Measurements from ENCODE around the gene LUC7L3.

LUC7L3 gene

DNA sequence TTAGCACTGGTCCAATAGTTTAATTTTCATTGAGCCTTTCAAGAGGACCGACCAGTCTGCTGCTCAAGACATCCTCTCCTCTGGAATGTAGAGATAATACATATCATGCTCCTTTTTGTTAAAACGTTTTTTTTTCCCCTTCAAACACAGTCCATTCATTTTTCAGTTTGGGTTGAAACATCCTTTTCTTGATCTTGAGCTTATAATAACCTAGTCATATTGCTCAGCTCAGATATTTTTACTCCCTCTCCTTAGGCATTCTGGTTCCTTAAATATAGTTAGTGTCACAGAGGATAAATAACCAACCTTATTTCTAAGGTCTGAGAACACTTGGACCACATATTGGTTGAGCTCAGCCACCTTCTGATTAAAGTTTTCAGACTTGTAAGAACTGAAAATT lies 35.1 kb downstream of the LUC7L3 start:
- DNase-seq (ENCODE audit: low read depth in 2 of 2) = no peak

DNA sequence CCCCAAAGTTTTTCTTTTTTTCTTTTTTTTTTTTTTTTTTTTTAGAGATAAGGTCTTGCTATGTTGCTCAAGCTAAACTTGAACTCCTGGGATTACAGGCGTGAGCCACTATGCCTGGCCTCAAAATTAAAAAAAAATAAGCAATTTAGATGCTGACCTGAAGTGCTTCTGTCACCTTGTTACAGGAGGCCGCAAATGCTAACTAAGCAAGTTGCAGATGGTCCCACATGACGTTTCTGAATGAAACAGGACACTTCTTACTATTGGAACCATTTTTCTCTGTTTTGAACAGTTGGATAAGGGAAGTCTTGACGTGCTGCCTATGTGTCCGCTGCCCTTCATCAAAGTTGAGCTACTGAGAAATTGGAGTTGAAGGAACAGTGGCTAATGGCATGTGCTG lies 39.1 kb downstream of the LUC7L3 start:
- no peak for DNase-seq (ENCODE audit: low read depth in 2 of 2)

DNA sequence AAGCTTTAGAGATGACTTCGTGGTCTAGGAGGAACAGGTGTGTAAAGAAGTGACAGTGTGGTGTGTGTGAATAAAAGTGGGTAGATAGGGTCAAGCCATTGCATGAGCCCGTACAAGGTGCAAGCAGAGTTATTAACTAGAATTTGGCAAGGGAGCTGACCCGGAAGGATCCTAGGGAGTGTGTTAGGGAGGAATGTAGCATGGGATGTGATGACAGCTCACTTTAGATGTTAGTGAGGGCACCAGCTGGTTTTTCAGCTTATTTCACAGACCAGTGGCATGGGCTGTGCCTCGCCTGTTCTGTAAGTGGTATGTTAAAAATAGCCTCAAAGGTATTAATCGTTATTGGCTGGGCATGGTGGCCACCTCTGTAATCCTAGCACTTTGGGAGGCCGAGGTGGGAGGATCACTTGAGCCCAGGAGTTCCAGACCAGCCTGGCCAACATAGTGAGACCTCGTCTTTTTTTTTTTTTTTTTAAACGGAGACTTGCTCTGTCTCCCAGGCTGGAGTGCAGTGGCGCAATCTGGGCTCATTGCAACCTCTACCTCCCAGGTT lies 39.7 kb downstream of the LUC7L3 start:
- DNase-seq (ENCODE audit: low read depth in 2 of 2) = no peak

DNA sequence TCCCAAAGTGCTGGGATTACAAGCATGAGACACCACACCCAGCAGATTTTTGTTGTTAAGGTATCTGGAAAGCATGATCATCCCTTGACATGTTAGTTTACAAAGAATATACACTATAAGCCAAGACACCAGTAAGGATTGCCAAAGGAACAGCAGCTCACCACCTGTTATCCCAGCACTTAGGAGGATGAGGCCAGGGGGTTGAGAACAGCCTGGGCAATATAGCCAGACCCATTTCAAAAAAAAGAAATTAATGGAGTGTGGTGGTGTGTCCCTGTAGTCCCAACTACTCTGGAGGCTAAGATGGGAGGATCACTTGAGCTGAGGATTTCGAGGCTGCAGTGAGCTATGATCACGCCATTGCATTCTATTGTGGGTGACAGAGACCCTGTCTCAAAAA lies 42.8 kb downstream of the LUC7L3 start:
- DNase-seq (ENCODE audit: low read depth in 2 of 2) = no peak

DNA sequence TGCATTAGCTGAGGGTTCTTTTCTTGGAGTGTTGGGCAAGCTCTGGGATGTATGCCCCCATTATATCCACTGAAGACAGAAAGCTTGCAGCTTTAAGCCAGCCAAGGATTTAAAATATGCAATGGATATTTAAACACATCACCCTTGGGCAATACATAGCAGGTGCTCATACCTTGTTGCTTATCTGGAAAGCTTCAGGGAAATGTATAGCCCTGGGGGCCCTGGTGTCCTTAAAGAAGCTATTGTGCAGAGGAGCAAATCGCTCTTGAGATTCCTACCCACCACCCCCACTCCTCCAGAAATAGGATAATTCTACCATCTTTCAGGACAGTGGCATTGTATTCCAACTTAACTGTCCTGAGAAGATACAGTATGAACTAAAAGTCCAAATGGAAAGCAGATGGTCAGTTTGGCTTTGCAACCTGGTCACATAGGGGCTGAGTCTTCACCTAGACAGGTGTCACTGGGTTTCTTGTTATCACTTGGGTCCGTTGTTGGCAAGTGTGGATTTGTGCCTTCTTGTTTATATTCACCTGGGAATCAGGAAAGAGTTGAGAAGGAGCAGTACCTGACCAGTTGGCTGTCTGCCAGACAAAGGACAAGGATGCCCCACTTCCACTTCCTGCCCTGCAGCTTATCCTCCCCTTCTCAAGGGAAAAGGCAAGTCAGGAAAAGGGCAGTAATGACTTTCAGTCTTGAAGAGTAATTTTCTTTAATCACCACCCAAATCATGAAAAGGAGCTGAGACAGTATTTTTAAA lies 44.5 kb downstream of the LUC7L3 start:
- DNase-seq (ENCODE audit: low read depth in 2 of 2) = no peak

DNA sequence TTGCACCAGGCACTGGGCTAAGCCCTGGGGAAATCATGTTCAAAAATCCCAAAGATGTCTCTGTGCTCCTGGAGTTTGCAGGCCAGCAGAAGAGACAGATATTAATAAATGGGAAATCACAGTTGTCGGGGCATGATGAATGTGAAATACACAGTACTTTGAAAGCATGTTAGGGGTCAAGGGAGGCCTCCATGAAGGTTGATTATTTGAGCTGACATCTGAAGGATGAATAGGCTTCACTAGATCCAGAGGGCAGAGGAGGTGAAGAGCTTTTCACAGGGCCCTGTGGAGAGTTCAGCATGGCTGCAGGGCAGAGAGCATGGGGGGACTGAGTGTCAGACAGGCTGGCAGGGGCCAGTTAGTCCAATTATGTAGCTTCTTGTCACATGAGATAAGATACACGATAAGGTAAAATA lies 45.3 kb downstream of the LUC7L3 start:
- DNase-seq (ENCODE audit: low read depth in 2 of 2) = no peak

DNA sequence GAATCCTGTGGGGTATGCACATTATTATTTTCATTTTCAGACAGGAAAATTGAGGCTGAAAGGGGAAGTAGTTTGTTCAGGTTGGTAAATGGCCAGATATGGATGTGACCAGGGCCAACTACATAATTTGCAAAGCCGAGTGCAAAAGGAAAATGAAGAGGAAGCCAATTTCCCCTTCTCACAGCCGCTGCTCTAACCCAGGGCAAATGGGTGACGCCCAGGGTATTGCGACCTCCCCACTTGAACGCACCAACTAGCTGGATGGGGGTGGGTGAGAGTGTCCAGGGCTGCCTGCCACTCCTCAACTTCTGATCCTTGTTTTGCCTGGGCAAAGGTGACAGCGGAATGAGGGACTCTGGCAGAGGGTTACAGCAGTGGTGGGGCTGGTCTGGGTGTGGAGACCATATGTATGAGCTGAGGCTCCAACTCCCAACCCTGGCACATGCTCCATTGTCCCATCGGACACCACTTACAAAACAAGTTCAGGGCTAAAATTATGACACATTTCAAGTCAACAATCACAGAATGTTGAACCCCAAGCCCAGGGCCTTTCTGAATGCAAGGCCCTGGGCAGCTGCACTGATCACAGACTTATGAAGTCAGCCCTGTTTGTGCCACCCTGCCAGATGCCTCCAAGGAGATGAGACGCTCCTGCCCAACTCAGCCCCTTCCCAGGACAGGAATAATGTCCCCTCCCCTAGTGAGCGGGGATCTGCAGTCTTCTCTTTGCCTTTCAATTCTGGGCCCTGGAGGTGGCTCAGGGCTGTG lies 46.2 kb downstream of the LUC7L3 start:
- DNase-seq (ENCODE audit: low read depth in 2 of 2) = no peak

DNA sequence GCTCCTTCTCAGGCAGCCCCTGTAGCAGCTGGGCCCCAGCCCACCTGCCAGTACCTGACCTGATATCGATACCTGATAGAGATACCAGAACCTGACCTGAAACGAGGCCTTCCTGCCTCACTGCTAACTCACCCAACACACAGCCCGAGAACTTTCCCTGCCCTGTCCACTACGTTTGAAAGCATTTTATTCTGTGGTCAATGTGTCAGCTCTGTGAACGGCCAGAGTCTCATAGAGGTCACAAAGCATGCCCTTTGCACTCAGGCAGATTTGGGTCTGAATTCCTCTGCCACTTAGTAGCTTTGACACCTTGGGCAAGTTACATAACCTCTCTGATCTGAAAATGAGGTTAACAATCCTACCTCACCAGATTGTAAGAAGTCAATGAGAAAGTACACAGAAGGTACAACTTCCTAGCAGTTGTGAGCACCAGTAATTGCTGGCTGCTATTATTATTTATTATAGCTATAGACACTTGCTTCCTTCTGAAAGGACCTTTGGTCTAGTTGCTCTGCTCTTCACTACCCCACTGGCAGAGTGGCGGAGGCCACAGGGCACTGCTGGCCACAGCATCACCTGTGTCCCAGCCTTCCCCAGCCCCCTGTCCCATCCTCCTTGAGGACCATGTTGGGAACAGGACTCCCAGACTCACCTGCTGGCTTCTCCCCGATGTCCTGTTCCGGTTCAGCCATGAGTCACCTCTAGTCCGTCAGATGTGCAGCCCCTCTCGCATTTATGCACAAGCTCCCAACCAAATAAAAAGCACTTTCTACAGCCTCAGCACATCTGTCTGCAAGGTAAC lies 47.0 kb downstream of the LUC7L3 start:
- DNase-seq (ENCODE audit: low read depth in 2 of 2) = no peak

DNA sequence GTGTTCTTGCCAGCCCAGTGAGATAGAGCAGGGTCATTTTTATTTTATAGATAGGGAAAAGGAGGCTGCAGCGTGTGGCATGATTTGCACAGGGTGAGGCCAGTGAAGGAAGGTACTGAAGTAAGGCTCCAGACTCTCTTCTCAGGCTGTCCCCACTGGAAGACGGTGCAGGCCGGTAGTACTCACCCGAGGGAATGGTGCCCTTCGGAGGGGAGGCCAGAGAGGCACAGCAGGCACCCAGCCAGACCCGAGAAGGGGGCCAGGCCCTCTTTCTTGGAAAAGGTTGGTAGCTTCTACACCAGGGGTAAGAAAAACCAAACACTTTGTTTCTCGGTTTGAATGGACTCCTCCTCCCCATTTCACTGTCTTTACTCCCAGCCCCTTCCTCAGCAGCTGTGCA lies 47.6 kb downstream of the LUC7L3 start:
- no peak for DNase-seq (ENCODE audit: low read depth in 2 of 2)

DNA sequence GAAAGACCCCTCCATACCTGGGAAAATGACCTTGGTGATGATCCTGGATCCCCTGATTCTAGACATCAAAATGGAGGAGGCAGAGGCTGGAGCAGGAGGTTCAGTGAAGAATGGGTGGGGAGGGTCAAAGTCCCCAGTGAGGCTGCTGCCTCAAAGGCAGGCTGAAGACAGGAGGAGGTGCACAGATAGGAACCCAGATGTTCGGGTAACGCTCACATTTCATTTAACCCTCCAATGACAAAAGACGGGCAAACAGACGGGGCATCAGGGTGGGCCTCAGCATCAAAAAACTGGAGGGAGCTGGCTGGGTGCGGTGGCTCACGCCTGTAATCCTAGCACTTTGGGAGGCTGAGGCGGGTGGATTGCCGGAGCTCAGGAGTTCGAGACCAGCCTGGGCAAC lies 48.0 kb downstream of the LUC7L3 start, which contains the start of gene ANKRD40CL:
ANKRD40CL (minus strand) TSS at position 73 of the 400 bp plus-strand sequence. CDS start 605 bp downstream, outside the sequence.
- no peak for DNase-seq (ENCODE audit: low read depth in 2 of 2)

DNA sequence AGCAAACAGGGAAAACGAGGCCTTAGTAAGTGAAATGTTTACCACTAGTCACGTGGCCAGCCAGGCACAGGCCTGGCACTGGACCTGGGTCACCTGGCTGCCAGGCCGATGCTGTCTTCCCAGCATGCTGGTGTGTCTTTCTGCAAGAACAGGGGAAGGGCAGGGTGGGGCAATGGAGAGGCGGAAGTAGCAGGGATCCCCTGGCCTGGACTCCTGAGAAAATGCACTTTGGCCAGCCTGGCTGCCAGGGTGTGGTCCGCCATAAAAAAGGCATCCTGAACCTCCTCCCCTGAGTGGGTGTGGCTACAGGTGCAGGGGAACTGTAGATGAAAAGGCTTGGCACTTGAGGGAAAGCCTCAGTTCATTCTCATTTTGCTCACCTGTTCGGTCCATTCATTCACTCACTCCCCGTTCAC lies 49.0 kb downstream of the LUC7L3 start:
- DNase-seq (ENCODE audit: low read depth in 2 of 2) = no peak

DNA sequence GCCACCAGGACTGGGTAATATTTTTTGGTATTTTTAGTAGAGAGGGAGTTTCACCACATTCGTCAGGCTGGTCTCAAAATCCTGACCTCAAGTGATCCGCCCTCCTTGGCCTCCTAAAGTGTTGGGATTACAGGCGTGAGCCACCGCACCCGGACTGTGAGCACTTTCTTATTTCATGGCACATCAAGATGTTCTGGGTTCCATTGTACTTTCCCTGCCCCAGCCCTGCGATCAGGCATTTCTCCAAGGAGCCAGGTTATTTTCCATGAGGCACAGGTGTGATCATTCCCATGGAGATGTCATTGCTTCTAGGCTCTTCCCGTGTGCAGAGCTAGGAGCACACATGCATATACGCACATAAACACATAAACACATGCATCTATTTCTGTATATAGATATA lies 50.5 kb downstream of the LUC7L3 start:
- no peak for DNase-seq (ENCODE audit: low read depth in 2 of 2)

DNA sequence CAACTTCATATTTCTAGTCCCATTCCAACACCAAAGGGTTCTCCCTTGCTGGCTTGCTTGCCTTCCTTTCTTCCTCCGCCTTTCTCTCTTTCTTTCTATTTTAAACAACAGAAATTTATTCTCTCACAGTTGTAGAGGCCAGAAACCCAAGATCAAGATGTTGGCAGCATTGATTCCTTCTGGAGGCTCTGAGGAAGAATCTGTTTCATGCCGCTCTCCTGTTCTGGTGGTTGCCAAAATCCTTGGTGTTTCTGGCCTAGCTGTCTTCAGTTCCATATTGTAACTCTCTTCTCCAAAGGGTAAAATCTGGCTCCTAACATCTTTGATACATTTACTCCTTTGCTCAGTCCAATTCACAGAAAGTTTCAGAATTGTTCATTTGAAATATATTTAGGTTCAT lies 50.9 kb downstream of the LUC7L3 start:
- no peak for DNase-seq (ENCODE audit: low read depth in 2 of 2)

DNA sequence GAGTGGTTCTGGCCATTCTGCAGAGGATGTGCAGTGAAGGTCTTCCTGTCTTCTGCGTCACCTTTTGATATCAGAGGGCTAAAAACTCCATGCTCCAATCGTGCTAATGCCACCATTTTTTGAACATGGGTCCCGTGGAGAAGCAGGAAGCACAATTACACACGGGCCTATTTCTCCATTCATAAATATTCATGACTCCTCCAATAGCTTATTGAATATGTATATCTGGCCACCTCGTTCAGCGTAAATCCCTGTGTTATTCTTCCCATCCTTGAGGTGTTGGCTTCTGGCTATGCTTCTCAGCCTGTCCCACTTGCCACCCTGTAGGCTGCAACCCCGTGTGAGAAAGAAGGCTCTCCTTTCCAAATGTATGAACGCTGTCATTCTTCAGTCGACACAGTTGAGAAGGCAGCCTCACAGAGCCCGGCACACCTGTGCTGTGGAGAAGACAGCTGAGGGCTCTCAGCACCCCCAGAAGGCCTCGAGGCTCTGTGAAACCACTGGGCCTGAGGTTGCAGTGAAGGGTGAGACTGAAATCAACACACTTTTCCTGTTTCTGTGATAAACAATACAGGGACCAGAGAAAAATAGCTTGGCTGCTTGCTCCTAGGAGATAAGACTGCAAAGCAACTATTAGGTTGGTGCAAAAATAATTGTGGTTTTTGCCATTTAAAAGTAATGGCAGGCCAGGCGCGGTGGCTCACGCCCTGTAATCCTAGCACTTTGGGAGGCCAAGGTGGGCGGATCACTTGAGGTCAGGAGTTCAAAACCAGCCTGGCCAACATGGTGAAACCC lies 52.8 kb downstream of the LUC7L3 start:
- no peak for DNase-seq (ENCODE audit: low read depth in 2 of 2)

DNA sequence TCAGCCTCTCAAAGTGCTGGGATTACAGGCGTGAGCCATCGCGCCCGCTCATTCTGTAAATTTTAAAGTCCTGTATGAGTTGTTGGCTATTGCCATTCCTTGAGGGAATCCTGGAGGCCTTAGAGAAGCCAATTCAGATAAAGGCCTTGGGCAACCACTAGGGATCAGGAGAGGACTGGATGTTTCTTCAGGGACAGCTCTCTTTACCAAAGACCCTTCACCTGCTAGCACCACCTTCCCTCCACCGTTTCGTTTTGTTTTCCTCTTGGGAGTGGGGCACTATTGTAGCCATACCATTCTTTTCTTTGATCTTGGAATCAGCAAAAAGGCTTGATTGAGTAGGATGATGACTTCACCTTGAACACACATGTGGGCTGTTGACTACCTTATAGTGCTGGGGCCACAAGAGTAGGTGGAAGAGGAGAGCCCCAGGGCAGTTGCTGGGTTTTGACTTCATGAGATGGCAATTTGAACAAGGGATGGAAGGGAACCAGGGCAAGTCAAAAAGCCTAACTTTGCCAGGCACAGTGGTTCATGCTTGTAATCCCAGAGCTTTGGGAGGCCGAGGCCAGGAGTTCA lies 54.9 kb downstream of the LUC7L3 start:
- DNase-seq (ENCODE audit: low read depth in 2 of 2) = no peak

DNA sequence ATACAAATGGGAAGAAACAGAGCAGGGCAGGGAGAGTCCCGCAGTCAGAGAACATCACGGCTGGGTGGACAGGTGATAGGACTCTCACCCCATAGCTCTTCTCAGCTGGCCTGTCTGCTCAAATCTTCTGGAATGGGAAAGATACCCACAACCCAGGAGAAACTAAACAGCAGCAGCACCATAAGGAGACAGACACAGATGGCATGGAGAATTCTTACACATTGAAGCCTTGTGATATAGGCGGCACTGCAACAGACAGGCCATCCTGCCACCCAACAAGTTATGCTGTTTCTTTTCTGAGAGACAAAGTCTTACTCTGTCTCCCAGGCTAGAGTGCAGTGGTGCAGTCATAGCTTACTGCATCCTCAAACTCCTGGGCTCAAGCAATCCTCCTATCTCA lies 56.5 kb downstream of the LUC7L3 start:
- no peak for DNase-seq (ENCODE audit: low read depth in 2 of 2)

DNA sequence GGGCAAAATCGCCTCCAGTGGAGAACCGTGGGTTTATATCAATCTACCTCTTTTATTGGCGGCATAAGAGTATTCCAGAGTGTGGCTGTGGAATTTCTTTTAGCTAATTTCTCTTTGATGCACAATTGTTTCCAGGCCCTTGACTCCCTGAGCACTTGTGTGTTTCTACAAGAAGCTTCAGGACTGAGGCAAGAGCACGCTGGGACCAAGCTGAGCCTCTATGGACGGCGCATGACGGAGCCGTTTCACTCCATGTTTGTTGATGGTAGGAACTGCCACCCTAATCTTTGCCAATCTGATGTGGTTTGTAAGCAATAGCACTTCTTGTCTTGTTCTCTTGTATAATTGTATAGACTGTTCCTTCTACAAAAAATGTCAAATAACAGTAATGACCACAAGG lies 59.1 kb downstream of the LUC7L3 start:
- DNase-seq (ENCODE audit: low read depth in 2 of 2) = no peak

DNA sequence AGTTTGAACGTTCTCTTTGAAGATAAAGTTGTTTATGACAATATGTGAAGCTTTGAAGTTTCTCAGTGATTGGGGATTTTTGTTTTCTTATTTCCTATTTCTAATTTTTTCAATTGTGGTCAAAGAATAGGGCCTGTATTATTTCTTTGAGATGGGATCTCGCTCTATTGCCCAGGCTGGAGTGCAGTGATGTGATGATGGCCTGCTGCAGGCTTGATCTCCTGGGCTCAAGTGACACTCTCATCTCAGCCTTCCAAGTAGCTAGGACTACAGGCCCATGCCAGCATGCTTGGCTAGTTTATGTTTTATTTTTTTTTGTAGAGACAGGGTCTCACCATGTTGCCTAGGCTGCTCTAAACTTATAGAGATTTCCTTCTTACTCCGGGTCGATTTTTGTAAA lies 59.6 kb downstream of the LUC7L3 start:
- DNase-seq (ENCODE audit: low read depth in 2 of 2) = no peak

DNA sequence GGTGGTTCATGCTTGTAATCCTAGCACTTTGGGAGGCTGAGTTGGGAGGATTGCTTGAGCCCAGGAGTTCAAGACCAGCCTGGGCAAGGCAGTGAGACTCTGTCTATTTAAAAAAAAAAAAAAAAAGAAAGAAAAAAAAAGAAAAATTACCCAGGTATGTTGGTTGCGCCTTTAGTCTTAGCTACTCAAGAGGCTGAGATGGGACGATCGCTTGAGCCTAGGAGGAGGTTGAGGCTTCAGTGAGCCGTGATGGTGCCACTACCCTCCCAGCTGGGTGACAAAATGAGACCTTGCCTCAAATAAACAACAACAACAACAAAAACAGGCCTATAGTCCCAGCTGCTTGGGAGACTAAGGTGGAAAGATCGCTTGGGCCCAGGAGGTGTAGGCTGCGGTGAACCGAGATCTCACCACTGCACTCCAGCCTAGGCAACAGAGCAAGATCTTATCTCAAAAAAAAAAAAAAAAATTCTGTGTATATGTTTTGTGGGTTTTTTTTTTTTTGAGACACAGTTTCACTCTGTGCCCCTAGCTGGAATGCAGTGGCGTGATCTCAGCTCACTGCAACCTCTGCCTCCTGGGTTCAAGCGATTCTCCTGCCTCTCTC lies 60.4 kb downstream of the LUC7L3 start:
- peak in 1 of 2 donors; percentile 23 for DNase-seq (ENCODE audit: low read depth in 2 of 2)

DNA sequence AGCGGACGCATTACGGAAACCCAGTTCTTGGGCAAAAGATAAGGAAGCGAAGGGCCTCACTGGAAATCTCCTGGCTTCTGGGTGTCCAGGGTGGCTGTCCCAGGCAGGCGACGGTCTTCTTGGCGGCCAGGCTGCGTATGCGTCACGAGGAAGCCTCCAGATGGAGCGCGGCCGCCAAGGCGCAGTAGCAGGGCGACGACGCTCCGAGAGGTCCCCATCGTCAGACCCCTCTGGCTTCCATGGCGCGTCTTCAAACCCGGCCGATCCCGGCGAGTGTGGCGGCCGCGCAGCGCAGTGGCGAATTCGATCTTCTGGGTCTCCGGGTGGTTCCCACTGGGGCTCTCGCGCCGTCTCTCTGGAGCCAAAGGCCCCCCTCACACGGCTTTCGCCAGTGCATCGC lies 61.8 kb downstream of the LUC7L3 start:
- DNase-seq (ENCODE audit: low read depth in 2 of 2) = no peak
